Left kidney (tissue), 2 donors: ENCODE data around the gene SYNE3. TPM values are rescaled to one million over a fixed set of nuclear protein-coding genes. Genes with fewer than 3 reads are reported as not detected.

Experiments
- DNase-seq: peaks from one replicate; pipeline ENCODE4 v3.0.0-alpha.2; 2013
- polyA plus RNA-seq: library from polyadenylated mRNA; unstranded; fragments of 120-200 nt; gene quantifications from one replicate; pipeline ENCODE4 v1.2.1, GENCODE V29; 2013; ENCODE audit not compliant: insufficient read length

SYNE3 gene
- polyA plus RNA-seq, 1 donor, result 2.5 TPM

GRCh38 chr14:95507174-95507573 lies 9.3 kb downstream of the SYNE3 start:
- DNase-seq, result no peak

GRCh38 chr14:95505030-95505589 lies 11.3 kb downstream of the SYNE3 start:
- DNase-seq, result no peak

- no peak for DNase-seq
These were observed 12.1 kb downstream of the SYNE3 start for GRCh38 chr14:95504135-95505029.

- no peak for DNase-seq
These were observed 12.9 kb downstream of the SYNE3 start for GRCh38 chr14:95503365-95504134.

- no peak for DNase-seq
These were observed 14.0 kb downstream of the SYNE3 start for GRCh38 chr14:95502381-95502950.

- DNase-seq, result no peak
These were observed 15.6 kb downstream of the SYNE3 start for GRCh38 chr14:95500772-95501401.

GRCh38 chr14:95500201-95500681 lies 16.2 kb downstream of the SYNE3 start:
- no peak for DNase-seq

- no peak for DNase-seq
These were observed 17.1 kb downstream of the SYNE3 start for GRCh38 chr14:95499354-95499750.

- no peak for DNase-seq
These were observed 17.7 kb downstream of the SYNE3 start for GRCh38 chr14:95498622-95499353.

GRCh38 chr14:95497561-95498011 lies 18.9 kb downstream of the SYNE3 start:
- DNase-seq, result no peak

- no peak for DNase-seq
These were observed 19.7 kb downstream of the SYNE3 start for GRCh38 chr14:95496690-95497259.

GRCh38 chr14:95496111-95496681 lies 20.3 kb downstream of the SYNE3 start:
- DNase-seq, result no peak

GRCh38 chr14:95495538-95496025 lies 20.9 kb downstream of the SYNE3 start:
- no peak for DNase-seq

- no peak for DNase-seq
These were observed 21.4 kb downstream of the SYNE3 start for GRCh38 chr14:95495076-95495475.

GRCh38 chr14:95494456-95494855 lies 22.0 kb downstream of the SYNE3 start:
- DNase-seq, result no peak

- no peak for DNase-seq
These were observed 22.5 kb downstream of the SYNE3 start for GRCh38 chr14:95493976-95494375.

GRCh38 chr14:95493503-95493902 lies 22.9 kb downstream of the SYNE3 start:
- no peak for DNase-seq

- no peak for DNase-seq
These were observed 24.4 kb downstream of the SYNE3 start for GRCh38 chr14:95491936-95492608.

GRCh38 chr14:95490727-95491451 lies 25.6 kb downstream of the SYNE3 start:
- no peak for DNase-seq
